Esophagus squamous epithelium (tissue), 4 donors: ENCODE data around the gene HPN.

ENCODE experiments used
- CTCF ChIP-seq, 6 experiments: fragments of 450-650 bp in 4 of 6; fragments of 200-600 bp in 2 of 6; sonication (generic) in 2 of 6; IDR thresholded peaks; one replicate each; pipeline ENCODE4 v1.5.1; 2016 to 2019; ENCODE audit warnings: antibody characterized with exemption in 6 of 6, mild to moderate bottlenecking in 4 of 6, moderate library complexity in 4 of 6
- POLR2A ChIP-seq, 4 donors: fragments of 450-650 bp; IDR thresholded peaks; one replicate each; pipeline ENCODE4 v1.6.1; 2017; ENCODE audit warnings: antibody characterized with exemption in 4 of 4, mild to moderate bottlenecking in 4 of 4, moderate library complexity in 3 of 4

- TF ChIP-seq CTCF (IDR thresholded peaks at IDR 0.05) (no peak), POLR2A (IDR thresholded peaks at IDR 0.05) (no peak)
Observed at GRCh38 chr19:35083691-35084508, 42.4 kb downstream of the HPN start.
